Lung microvascular endothelial cell (primary cell): ENCODE results near the gene BTBD16. TPM values are rescaled to one million over a fixed set of nuclear protein-coding genes. Genes with fewer than 3 reads are reported as not detected.

Experiments used
- DNase-seq, 2 donors: peaks; one replicate each; pipeline versions ENCODE4 v3.0.0 to v3.0.0-alpha.2; 2010; ENCODE audit warnings: low read depth in 2 of 2
- total RNA-seq: library from RNA; depleted of rRNA; stranded (reverse); fragments of >200 nt; gene quantifications from 2 replicates; pipeline ENCODE4 v1.2.1, GENCODE V29; 2014

Gene BTBD16
- total RNA-seq, 1 donor from 2014 or later: not detected

- no peak for DNase-seq
These were observed 23.7 kb downstream of the BTBD16 start for GRCh38 chr10:122294511-122295450.

GRCh38 chr10:122295451-122295809 is 24.3 kb downstream of the BTBD16 start:
- DNase-seq: no peak

GRCh38 chr10:122296363-122297120 is 25.4 kb downstream of the BTBD16 start:
- no peak for DNase-seq

- no peak for DNase-seq
These were observed 26.5 kb downstream of the BTBD16 start for GRCh38 chr10:122297583-122297982.

GRCh38 chr10:122298206-122298597 is 27.1 kb downstream of the BTBD16 start:
- DNase-seq: no peak

GRCh38 chr10:122298598-122299301 is 27.7 kb downstream of the BTBD16 start:
- DNase-seq: peak; percentile 82 to 85

- no peak for DNase-seq
These were observed 28.5 kb downstream of the BTBD16 start for GRCh38 chr10:122299423-122300075.

- peak in 1 of 2 donors; percentile 28 for DNase-seq
These were observed 30.1 kb downstream of the BTBD16 start for GRCh38 chr10:122301055-122301810.

GRCh38 chr10:122301811-122302115 is 30.7 kb downstream of the BTBD16 start:
- DNase-seq: no peak

GRCh38 chr10:122302315-122302714 is 31.2 kb downstream of the BTBD16 start:
- DNase-seq: no peak

GRCh38 chr10:122303271-122304053 is 32.4 kb downstream of the BTBD16 start:
- no peak for DNase-seq

GRCh38 chr10:122304054-122304579 is 33.0 kb downstream of the BTBD16 start:
- DNase-seq: no peak

GRCh38 chr10:122306282-122306681 is 35.2 kb downstream of the BTBD16 start:
- no peak for DNase-seq

GRCh38 chr10:122306744-122307143 is 35.6 kb downstream of the BTBD16 start:
- DNase-seq: no peak

- DNase-seq: peak; percentile 88 to 98
These were observed 36.7 kb downstream of the BTBD16 start for GRCh38 chr10:122307669-122308416.

GRCh38 chr10:122308417-122309141 is 37.5 kb downstream of the BTBD16 start:
- DNase-seq: no peak

- DNase-seq: peak; percentile 91 to 95
These were observed 39.4 kb downstream of the BTBD16 start for GRCh38 chr10:122310311-122311050.

GRCh38 chr10:122311051-122311410 is 39.9 kb downstream of the BTBD16 start:
- DNase-seq: no peak
